GM12864 (cell line): ENCODE measurements around the gene MACF1.

Experiments
- DNase-seq: peaks from one replicate; pipeline ENCODE4 v3.0.0-alpha.2; 2011; ENCODE audit warnings: low read depth
- H3K4me3 ChIP-seq: 2 replicates; pipeline ENCODE4 v1.5.1; 2011; ENCODE audit warnings: mild to moderate bottlenecking, low read depth, low read length, control low read depth
- TF ChIP-seq, protein P1 (sequence below): IDR thresholded peaks from 2 replicates; pipeline ENCODE4 v1.5.1; 2011; ENCODE audit warnings: low read depth, mild to moderate bottlenecking, moderate library complexity, low read length, control low read depth, inconsistent platforms; ENCODE audit errors: missing control alignments

The MACF1 gene

DNA sequence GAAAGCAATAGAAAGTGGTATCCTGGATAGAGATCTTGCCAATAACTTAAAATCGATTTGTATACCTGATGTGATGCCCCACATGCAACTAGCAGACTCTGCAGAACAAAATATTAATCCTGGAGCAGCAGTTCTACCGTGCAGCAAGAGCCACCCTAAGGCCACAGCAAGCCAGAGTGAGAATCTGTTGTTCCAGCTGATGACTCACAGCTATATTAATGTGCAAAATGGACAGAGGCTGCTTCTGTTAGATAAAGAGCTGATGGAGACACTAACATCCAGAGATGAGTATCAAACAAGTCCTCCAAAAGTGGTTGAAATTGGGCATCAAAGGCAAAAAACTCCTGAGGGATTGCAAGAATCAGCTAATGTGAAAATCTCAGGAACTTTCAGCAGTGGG lies 127.8 kb downstream of the MACF1 start:
- DNase-seq = no peak

DNA sequence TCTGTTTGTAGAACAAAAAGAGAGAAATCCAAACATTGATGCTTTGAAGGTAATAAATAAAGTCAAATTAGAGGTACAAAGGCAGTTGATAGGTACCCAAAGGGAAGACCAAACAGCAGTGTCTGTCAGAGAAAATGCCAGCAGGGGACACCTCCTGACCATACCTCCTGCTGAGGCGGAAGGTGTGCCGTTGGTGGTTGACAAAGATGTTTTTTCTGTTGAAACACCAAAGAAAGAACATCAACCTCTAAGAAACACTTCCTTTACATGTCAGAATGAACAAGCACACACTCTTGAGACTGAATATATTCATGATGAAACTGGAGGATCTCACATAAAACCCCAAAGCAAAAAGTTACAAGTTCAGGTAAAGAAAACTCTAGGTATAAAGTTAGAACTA lies 128.3 kb downstream of the MACF1 start:
- H3K4me3 ChIP-seq = no peak overlapping the region
- TF ChIP-seq, protein P1, sequence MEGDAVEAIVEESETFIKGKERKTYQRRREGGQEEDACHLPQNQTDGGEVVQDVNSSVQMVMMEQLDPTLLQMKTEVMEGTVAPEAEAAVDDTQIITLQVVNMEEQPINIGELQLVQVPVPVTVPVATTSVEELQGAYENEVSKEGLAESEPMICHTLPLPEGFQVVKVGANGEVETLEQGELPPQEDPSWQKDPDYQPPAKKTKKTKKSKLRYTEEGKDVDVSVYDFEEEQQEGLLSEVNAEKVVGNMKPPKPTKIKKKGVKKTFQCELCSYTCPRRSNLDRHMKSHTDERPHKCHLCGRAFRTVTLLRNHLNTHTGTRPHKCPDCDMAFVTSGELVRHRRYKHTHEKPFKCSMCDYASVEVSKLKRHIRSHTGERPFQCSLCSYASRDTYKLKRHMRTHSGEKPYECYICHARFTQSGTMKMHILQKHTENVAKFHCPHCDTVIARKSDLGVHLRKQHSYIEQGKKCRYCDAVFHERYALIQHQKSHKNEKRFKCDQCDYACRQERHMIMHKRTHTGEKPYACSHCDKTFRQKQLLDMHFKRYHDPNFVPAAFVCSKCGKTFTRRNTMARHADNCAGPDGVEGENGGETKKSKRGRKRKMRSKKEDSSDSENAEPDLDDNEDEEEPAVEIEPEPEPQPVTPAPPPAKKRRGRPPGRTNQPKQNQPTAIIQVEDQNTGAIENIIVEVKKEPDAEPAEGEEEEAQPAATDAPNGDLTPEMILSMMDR = no peak
- no peak for DNase-seq

More for the DNA sequence above, 127.8 kb downstream of the MACF1 start:
- H3K4me3 ChIP-seq = no peak overlapping the region
- TF ChIP-seq, protein P1 = no peak

DNA sequence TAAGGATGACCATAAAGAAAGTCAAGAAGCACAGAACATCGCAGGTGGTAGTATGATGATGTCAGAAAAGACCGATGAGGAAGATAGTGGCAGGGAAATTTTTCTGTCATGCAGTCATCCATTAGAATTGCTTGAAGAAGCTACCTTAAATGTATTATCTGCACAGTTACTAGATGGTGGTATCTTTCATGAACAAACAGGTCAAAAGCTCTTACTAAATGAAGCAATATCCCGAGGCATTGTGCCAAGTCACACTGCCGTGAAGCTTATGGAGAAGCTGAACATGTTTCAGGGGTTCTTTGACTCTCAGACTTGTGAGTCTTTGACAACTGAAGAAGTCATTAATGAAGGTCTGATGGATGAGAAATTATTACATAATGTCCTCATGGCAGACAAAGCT lies 128.8 kb downstream of the MACF1 start:
- no peak for DNase-seq
- TF ChIP-seq, protein P1 = no peak
- no peak overlapping the region for H3K4me3 ChIP-seq

DNA sequence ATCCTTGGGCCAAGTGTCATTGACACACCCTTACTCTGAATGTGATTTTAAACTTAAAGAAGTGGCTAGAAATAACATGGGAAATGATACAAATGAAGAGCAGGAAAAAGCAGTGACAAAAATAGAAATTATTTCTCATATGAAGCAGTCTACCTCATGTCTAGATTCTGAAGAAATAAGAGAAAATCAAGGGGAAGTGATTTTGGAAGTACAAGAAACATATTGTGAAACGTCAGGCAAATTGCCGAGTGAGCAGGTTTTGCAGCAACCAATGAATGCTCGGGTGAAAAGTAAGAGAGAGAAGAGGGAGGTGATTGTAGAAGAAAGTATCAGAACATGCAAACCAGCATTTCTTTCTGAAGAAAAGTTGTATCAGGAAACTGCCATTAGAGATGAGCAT lies 130.7 kb downstream of the MACF1 start:
- no peak for DNase-seq
- no peak overlapping the region for H3K4me3 ChIP-seq
- TF ChIP-seq, protein P1 = no peak

DNA sequence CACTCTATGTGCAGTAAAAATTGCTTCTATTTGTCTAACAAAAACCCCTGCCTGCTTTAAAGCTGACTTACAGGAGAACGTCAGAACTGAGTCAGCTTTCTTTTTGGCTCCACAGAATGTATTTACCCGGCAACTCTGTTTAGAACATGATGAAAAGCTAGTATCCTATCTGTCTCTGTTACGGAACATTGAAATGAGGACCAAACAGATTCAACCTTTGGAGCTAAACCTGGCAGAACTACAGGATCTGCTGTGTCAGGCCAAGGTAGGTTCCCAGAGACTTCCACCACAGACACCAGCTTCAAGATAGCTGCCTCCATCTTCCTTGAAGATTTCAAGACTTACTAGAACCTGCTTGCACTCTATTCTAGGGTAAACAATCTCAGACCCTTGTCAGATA lies 132.6 kb downstream of the MACF1 start:
- no peak for DNase-seq
- TF ChIP-seq, protein P1 = no peak
- H3K4me3 ChIP-seq = no peak overlapping the region

DNA sequence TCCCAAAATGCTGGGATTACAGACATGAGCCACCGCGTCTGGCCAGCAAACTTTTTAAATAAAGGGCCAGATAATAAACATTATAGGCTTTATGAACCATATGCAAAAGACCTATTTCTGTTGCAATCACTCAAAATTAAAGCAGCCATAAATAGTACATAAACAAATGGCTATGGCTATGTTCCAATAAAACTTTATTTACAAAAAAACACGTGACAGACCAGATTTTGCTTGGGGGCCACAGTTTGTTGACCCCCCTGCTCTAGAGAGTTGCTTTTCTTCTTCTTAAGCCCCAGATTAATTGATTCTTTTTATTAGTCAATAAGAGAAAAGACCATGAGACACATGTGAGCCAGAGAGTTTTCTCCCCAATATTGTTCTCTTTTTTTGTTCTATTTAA lies 138.3 kb downstream of the MACF1 start:
- no peak overlapping the region for H3K4me3 ChIP-seq
- no peak for DNase-seq

More for the DNA sequence above, 138.3 kb downstream of the MACF1 start:
- TF ChIP-seq, protein P1 = no peak
